ENCODE measurements around the gene OR1M1.

Gene OR1M1

GRCh38 chr19:9140159-9140874, 53.5 kb downstream of the OR1M1 start, which contains the start of gene ZNF317:
Gene ZNF317, plus strand, starts transcription at chr19:9140397. Its CDS starts 15,620 bp downstream, at chr19:9156017.
- TF ChIP-seq CTCF (IDR thresholded peaks at IDR 0.05; ENCODE audit: control insufficient read depth, extremely low read depth, insufficient read depth), result no peak
- H3K4me3 ChIP-seq (ENCODE audit: low read depth, low read length), result peak within 1 kb of the TSS; percentile 88
- DNase-seq (ENCODE audit: low read depth), result peak; percentile 73

- DNase-seq (ENCODE audit: low read depth), result no peak
- no peak for TF ChIP-seq CTCF (IDR thresholded peaks at IDR 0.05; ENCODE audit: control insufficient read depth, extremely low read depth, insufficient read depth)
- no peak overlapping the region for H3K4me3 ChIP-seq (ENCODE audit: low read depth, low read length)
Measured at GRCh38 chr19:9144920-9145319, 58.1 kb downstream of the OR1M1 start.
